Activated CD4-positive, alpha-beta T cell treated with anti-CD3 and anti-CD28 coated beads, Interleukin-2, amount 10 ng/mL, durations not matched to agents 24 days and 14 days (primary cell): ENCODE measurements around the gene EPN3. TPM values are rescaled to one million over a fixed set of nuclear protein-coding genes. Genes with fewer than 3 reads are reported as not detected.

ENCODE experiments used
- DNase-seq: peaks from one replicate; pipeline ENCODE4 v3.0.0; 2022
- H3K27ac Mint-ChIP-seq: one replicate; pipeline ENCODE4 v1.8.0; 2022; ENCODE audit warnings: mild to moderate bottlenecking, mixed read lengths
- H3K27me3 Mint-ChIP-seq: one replicate; pipeline ENCODE4 v1.8.0; 2022; ENCODE audit warnings: mixed read lengths
- H3K36me3 Mint-ChIP-seq: one replicate; pipeline ENCODE4 v1.8.0; 2022; ENCODE audit warnings: low read depth, mild to moderate bottlenecking, mixed read lengths
- H3K4me1 Mint-ChIP-seq: one replicate; pipeline ENCODE4 v1.8.0; 2021; ENCODE audit warnings: mixed read lengths
- H3K4me3 Mint-ChIP-seq: one replicate; pipeline ENCODE4 v1.8.0; 2022; ENCODE audit warnings: mild to moderate bottlenecking, moderate library complexity, mixed read lengths
- H3K9me3 Mint-ChIP-seq: one replicate; pipeline ENCODE4 v1.8.0; 2021; ENCODE audit warnings: mixed read lengths
- intact Hi-C: fragments of 100-400 bp; cut with micrococcal nuclease; formaldehyde crosslinking; loops from one replicate; pipeline ENCODE4 v1.15.1; 2023
- total RNA-seq: library from RNA; stranded (reverse); gene quantifications from 2 replicates; pipeline ENCODE4 v1.2.3, GENCODE V29; 2022

EPN3 gene
- total RNA-seq, 1 donor from 2014 or later, result not detected

DNA sequence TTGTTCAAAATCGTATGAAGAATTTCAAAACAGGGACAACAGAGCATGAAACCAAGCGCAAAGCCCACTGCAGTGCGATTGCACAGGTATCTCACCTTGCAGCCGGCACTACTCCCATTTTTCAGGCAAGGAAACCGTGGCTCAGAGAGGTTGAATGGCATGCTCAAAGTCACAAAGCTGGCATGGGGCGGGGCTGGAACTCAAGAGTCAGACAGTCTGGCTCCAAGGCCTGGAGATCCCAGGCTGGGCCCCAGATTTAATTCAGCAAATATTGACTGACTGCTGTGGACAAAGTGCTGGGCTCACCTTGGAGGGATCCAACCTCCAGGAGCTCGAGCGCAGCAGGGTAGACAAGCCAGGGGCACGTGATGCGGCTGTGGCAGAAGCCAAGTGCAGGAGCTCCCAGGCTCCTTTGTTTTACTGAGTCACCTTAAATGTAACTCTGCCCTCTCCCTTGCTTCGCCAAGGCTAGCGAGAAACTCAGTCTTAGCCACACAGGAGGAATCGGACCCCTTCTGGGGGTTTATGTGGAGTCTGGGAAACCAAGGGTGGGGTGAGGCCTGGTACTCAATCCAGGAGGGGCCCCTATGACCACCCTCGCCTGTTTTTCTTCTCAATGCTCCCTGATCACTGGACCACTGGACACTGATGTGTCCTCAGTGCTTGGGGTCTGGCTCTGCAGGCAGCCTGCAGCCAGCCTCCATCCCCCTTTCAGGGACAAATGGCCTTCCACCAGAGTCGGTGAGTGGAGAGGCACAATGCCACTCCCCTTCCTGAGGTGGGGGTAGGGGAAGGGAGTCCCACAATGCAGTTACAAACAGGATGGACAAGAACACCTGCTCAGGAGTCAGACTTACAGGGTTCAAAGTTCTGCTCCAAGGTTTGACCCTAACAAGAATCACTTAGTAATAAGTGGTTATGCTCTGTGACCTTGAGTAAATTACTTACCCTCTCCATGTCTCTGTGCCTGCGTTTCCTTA, 10.6 kb downstream of the EPN3 start:
- H3K27me3 Mint-ChIP-seq, result peaks cover 19% of the 10 kb centered on the region
- intact Hi-C loops, result loop anchor here (1.0 to 10.0 kb wide), 3 partner anchors 32 to 412 kb away; no protein-coding TSS in a partner anchor
- H3K4me1 Mint-ChIP-seq, result peaks cover 20% of the 10 kb centered on the region
- no peak overlapping the region for H3K27ac Mint-ChIP-seq
- no peak for DNase-seq
- no peaks in the 10 kb centered on the region for H3K36me3 Mint-ChIP-seq
- H3K9me3 Mint-ChIP-seq, result no peaks in the 10 kb centered on the region
- peak overlapping the region; percentile 83 for H3K4me3 Mint-ChIP-seq

DNA sequence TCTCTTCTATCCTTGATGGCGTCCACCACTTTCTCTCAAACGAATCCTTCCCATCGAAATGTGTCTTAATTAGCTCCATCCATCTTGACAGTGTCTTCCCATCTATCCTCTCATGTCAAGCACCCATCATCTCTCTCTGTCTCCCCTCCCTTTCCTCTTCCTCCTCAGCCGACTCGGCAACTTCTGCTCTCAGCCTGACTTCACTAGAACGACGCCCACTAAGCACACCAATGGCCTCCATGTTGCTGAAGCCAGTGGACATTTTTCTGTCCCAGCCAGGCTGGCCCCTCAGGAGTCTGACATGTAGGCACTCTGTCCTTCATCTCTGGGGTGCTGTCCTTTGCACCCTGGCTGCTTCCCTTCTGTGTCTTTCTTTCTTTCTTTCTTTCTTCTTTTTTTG, 12.0 kb downstream of the EPN3 start:
- DNase-seq, result no peak
- intact Hi-C loops, result loop anchor here (10.0 kb wide), 1 partner anchor 410 kb away; no protein-coding TSS in a partner anchor
- Mint-ChIP-seq H3K27ac (no peak overlapping the region), H3K36me3 (no peaks in the 10 kb centered on the region), H3K27me3 (peaks cover 19% of the 10 kb centered on the region), H3K9me3 (no peaks in the 10 kb centered on the region), H3K4me3 (no peak overlapping the region), H3K4me1 (peaks cover 20% of the 10 kb centered on the region)

DNA sequence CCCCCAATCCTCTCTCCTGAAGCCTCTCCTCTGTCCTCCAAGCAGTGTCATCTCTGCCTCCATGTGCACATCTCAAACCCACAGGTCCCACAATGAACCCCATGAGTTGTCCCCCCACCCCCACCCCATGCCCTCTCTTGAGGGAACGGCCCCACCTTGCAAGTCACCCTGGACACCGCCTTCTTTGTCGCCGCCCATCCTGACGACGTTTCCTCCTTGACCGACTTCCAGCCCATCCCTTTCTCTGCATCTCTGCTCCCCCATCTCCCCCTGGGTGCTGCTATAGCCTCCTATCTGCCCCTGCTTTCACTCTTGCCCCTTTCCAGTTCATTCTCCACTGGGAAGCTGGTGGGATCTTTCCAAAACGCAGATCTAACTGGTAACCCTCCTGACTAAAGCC, 12.8 kb downstream of the EPN3 start:
- Mint-ChIP-seq H3K27ac (no peak overlapping the region), H3K9me3 (no peaks in the 10 kb centered on the region), H3K4me1 (peaks cover 20% of the 10 kb centered on the region), H3K4me3 (no peak overlapping the region), H3K27me3 (peaks cover 19% of the 10 kb centered on the region), H3K36me3 (no peaks in the 10 kb centered on the region)
- no peak for DNase-seq
- intact Hi-C loops, result loop anchor here (5.0 to 10.0 kb wide), 2 partner anchors 297 to 409 kb away; no protein-coding TSS in a partner anchor

DNA sequence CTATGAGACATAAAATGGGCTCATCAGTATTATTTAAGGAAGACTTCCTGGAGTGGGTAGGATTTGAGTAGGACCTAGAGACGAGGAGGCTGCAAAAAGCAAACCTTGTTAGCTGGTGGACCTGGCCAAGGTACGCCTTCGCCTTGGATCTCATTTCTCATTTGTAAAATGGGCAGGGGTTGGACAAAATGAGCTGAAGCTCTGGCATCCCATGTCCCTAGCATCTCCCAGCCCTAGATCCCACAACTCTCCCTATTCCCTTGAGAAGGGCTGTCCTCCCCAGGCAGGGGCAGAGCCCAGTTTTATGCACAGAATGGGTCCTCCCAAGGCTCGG, 14.1 kb downstream of the EPN3 start:
- intact Hi-C loops, result loop anchor here (1.0 to 10.0 kb wide), 7 partner anchors 14 to 408 kb away; partner anchors contain the start of genes CACNA1G and RSAD1
- no peak for DNase-seq
- Mint-ChIP-seq H3K27ac (no peak overlapping the region), H3K36me3 (no peaks in the 10 kb centered on the region), H3K27me3 (peaks cover 19% of the 10 kb centered on the region), H3K4me1 (peaks cover 17% of the 10 kb centered on the region), H3K4me3 (peak overlapping the region; percentile 83), H3K9me3 (no peaks in the 10 kb centered on the region)

DNA sequence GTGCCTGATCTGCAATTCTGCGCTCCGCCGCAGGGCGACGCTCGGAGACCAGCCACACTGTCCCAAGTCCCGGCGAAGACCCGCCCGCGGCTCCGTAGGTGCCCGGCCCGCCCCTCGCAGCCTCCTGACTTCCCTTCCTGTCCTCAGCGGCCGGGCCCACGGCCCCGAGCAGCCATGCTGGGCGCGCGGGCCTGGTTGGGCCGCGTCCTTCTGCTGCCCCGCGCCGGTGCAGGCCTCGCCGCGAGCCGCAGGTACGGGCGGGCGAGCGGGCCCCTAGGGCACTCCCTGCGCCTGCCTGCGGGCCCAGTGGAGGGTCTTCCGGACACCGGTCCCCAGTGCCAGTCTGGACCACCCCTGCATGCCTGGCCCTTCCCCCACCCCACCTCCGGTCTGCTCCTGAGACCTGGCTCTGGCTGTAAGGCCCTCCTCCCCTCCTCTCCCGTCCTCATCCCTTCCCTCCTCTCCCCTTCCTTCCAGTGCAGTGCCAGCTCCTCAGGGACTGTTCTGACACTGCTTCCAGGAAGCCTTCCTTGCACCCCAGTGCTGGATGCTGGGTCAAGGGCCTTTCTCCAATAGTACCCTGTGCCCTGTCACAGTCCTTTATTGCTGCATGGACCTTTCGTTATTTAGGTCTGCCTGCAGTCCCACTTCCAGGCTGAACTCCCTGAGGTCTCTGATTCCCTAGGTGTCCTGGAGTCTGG, 14.7 kb downstream of the EPN3 start, which contains the start of gene SPATA20:
Gene SPATA20 (plus strand): TSS at position 140 of the 701 bp plus-strand sequence. CDS start 35 bp downstream, at position 175.
- peak; percentile 96 for DNase-seq
- no peaks in the 10 kb centered on the region for H3K36me3 Mint-ChIP-seq
- intact Hi-C loops, result loop anchor here (1.0 to 10.0 kb wide), 7 partner anchors 14 to 408 kb away; partner anchors contain the start of genes CACNA1G and RSAD1
- H3K4me3 Mint-ChIP-seq, result peak within 1 kb of the TSS; percentile 83
- H3K27me3 Mint-ChIP-seq, result peaks cover 19% of the 10 kb centered on the region
- peak within 1 kb of the TSS; percentile 80 for H3K27ac Mint-ChIP-seq
- H3K9me3 Mint-ChIP-seq, result no peaks in the 10 kb centered on the region
- peaks cover 16% of the 10 kb centered on the region for H3K4me1 Mint-ChIP-seq

DNA sequence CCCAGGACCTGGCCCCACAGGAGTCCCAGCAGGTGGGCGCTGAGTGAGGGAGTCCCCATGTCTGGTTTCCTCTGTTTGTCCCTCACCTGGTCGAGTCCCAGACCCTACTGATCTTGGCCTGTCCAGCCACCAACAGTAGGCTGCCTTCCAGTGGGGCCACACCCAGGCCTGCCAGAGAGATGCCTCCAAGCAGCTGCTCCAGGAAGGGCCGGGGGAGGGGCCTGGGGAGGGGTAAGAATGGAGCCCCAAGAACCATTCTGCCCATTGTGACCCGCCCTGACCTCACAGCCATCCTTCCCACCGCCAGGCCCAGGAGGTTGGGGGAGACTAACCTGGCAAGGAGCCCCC, 15.2 kb downstream of the EPN3 start:
- Mint-ChIP-seq H3K4me1 (peaks cover 12% of the 10 kb centered on the region), H3K27ac (peak overlapping the region; percentile 80), H3K9me3 (no peaks in the 10 kb centered on the region), H3K4me3 (peak overlapping the region; percentile 83), H3K36me3 (no peaks in the 10 kb centered on the region), H3K27me3 (peaks cover 19% of the 10 kb centered on the region)
- intact Hi-C loops, result loop anchor here (1.0 to 10.0 kb wide), 7 partner anchors 13 to 407 kb away; partner anchors contain the start of genes CACNA1G and RSAD1
- no peak for DNase-seq

DNA sequence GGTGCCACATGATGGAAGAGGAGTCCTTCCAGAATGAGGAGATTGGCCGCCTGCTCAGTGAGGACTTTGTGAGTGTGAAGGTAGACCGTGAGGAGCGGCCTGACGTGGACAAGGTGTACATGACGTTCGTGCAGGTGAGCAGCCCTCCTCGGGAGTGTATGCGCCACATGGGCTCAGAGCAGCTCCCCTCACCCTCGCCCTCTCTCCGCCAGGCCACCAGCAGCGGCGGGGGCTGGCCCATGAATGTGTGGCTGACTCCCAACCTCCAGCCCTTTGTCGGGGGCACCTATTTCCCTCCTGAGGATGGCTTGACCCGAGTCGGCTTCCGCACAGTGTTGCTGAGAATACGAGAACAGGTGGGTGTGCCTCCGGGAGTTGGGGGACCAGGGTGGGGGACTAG, 16.3 kb downstream of the EPN3 start:
- H3K36me3 Mint-ChIP-seq, result no peaks in the 10 kb centered on the region
- no peak overlapping the region for H3K27ac Mint-ChIP-seq
- H3K9me3 Mint-ChIP-seq, result no peaks in the 10 kb centered on the region
- H3K4me3 Mint-ChIP-seq, result no peak overlapping the region
- peaks cover 10% of the 10 kb centered on the region for H3K4me1 Mint-ChIP-seq
- H3K27me3 Mint-ChIP-seq, result peaks cover 19% of the 10 kb centered on the region
- intact Hi-C loops, result loop anchor here (5.0 to 10.0 kb wide), 2 partner anchors 293 to 406 kb away; no protein-coding TSS in a partner anchor
- no peak for DNase-seq

DNA sequence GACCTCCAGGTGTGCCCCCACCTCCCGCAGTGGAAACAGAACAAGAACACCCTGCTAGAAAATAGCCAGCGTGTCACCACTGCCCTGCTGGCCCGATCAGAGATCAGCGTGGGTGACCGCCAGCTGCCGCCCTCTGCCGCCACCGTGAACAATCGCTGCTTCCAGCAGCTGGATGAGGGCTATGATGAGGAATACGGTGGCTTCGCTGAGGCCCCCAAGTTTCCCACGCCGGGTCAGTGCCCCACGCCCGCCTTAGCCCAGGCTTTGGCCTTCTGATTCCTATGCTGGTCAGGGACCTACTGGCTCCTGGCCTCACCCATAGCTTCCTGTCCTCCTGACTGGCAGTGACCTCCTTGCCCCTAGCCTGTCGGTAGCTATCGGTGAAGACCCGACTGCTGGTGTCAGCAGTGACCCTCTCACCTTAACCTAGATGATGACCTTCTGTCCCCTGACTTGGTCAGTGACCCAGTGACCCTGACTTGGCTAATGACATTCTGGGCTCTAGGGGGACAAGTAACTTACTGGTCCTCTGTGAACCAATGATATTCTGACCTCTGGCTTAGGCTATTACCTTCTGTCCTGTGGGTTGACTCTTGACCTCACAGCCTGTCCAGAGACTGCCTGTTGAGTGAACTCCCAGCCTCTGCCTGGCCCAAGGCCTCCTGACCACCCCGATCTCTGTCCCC, 16.9 kb downstream of the EPN3 start:
- H3K9me3 Mint-ChIP-seq, result no peaks in the 10 kb centered on the region
- peaks cover 9% of the 10 kb centered on the region for H3K4me1 Mint-ChIP-seq
- H3K27me3 Mint-ChIP-seq, result peaks cover 15% of the 10 kb centered on the region
- intact Hi-C loops, result loop anchor here (5.0 to 10.0 kb wide), 2 partner anchors 293 to 405 kb away; no protein-coding TSS in a partner anchor
- no peaks in the 10 kb centered on the region for H3K36me3 Mint-ChIP-seq
- no peak overlapping the region for H3K27ac Mint-ChIP-seq
- no peak for DNase-seq
- no peak overlapping the region for H3K4me3 Mint-ChIP-seq

DNA sequence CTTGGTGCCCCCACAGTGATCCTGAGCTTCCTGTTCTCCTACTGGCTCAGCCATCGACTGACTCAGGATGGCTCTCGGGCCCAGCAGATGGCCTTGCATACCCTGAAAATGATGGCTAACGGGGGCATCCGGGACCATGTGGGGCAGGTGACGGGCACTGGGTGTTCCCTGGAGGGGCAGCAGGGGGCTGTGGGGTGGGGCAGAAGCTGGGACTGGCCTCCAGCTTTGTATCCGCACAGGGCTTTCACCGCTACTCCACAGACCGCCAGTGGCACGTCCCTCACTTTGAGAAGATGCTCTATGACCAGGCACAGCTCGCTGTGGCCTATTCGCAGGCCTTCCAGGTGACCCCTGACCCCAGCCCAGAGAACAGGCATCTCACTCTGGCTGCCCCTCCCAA, 17.4 kb downstream of the EPN3 start:
- peaks cover 7% of the 10 kb centered on the region for H3K4me1 Mint-ChIP-seq
- H3K27me3 Mint-ChIP-seq, result peaks cover 11% of the 10 kb centered on the region
- H3K27ac Mint-ChIP-seq, result no peak overlapping the region
- H3K4me3 Mint-ChIP-seq, result no peak overlapping the region
- no peaks in the 10 kb centered on the region for H3K9me3 Mint-ChIP-seq
- no peaks in the 10 kb centered on the region for H3K36me3 Mint-ChIP-seq
- intact Hi-C loops, result loop anchor here (5.0 to 10.0 kb wide), 2 partner anchors 292 to 405 kb away; no protein-coding TSS in a partner anchor
- DNase-seq, result no peak

DNA sequence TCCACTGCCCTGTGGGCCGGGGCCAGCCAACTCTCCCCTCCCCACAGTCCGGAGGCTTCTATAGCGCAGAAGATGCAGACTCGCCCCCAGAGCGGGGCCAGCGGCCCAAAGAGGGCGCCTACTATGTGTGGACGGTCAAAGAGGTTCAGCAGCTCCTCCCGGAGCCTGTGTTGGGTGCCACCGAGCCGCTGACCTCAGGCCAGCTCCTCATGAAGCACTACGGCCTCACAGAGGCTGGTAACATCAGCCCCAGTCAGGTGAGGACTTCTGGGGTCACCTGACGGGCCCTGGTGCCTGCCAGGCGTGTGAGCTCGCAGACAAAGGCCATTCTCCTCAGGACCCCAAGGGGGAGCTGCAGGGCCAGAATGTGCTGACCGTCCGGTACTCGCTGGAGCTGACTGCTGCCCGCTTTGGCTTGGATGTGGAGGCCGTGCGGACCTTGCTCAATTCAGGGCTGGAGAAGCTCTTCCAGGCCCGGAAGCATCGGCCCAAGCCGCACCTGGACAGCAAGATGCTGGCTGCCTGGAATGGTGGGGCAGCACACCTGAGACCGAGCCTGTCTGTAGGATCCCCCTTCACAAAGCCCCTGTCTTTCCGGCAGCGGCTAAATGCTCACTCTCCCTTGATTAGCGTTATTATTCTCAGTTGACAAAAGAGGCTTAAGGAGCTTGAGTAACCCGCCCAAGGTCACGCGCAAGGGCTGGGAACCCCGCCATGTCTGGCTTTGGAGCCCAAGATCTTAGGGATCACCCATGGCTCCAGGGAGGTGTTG, 18.3 kb downstream of the EPN3 start:
- Mint-ChIP-seq H3K9me3 (no peaks in the 10 kb centered on the region), H3K4me1 (peaks cover 7% of the 10 kb centered on the region), H3K27ac (no peak overlapping the region), H3K4me3 (no peak overlapping the region), H3K36me3 (no peaks in the 10 kb centered on the region), H3K27me3 (peaks cover 6% of the 10 kb centered on the region)
- intact Hi-C loops, result no loop called here
- DNase-seq, result no peak

DNA sequence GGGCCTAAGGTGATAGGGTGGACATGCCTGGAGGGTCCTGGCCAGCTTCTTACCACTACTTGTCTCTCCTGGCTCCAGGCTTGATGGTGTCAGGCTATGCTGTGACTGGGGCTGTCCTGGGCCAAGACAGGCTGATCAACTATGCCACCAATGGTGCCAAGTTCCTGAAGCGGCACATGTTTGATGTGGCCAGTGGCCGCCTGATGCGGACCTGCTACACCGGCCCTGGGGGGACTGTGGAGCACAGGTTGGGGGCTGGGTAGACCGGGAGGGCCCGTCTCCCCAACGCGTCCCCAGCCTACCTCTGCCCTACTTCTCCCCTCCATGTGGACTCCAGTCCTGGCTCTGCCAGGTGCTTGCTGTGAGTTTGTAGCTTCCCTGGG, 18.9 kb downstream of the EPN3 start:
- intact Hi-C loops, result no loop called here
- H3K27ac Mint-ChIP-seq, result no peak overlapping the region
- no peaks in the 10 kb centered on the region for H3K9me3 Mint-ChIP-seq
- no peak for DNase-seq
- H3K4me1 Mint-ChIP-seq, result peaks cover 7% of the 10 kb centered on the region
- H3K4me3 Mint-ChIP-seq, result no peak overlapping the region
- peaks cover 2% of the 10 kb centered on the region for H3K27me3 Mint-ChIP-seq
- no peaks in the 10 kb centered on the region for H3K36me3 Mint-ChIP-seq

DNA sequence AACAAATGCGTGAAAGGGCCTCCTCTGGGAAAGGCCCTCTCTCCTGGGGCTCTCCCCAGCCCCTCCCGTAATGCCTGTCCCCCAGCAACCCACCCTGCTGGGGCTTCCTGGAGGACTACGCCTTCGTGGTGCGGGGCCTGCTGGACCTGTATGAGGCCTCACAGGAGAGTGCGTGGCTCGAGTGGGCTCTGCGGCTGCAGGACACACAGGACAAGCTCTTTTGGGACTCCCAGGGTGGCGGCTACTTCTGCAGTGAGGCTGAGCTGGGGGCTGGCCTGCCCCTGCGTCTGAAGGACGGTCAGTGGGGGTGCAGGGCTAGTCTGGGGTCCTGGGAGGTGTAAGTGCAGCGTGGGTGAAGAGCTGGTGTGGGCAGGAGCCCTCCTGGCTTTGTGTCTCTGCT, 19.3 kb downstream of the EPN3 start:
- H3K27me3 Mint-ChIP-seq, result peaks cover 4% of the 10 kb centered on the region
- H3K27ac Mint-ChIP-seq, result no peak overlapping the region
- H3K9me3 Mint-ChIP-seq, result no peaks in the 10 kb centered on the region
- H3K36me3 Mint-ChIP-seq, result no peaks in the 10 kb centered on the region
- no peak for DNase-seq
- H3K4me1 Mint-ChIP-seq, result peaks cover 4% of the 10 kb centered on the region
- no peak overlapping the region for H3K4me3 Mint-ChIP-seq
- intact Hi-C loops, result no loop called here

DNA sequence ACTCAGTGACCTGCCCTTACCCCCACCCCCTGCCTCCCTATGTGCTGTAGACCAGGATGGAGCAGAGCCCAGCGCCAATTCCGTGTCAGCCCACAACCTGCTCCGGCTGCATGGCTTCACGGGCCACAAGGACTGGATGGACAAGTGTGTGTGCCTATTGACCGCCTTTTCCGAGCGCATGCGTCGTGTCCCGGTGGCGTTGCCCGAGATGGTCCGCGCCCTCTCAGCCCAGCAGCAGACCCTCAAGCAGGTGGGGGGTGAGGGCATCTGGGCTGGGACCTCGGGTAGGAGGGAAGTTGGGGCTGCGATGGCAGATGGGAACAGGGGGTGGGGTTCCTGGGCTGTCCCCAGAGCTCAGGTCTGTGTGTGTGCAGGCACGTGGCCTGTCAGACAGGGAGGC, 21.7 kb downstream of the EPN3 start:
- Mint-ChIP-seq H3K9me3 (no peaks in the 10 kb centered on the region), H3K4me1 (no peaks in the 10 kb centered on the region), H3K36me3 (no peaks in the 10 kb centered on the region), H3K27ac (no peak overlapping the region), H3K27me3 (peaks cover 26% of the 10 kb centered on the region), H3K4me3 (no peak overlapping the region)
- intact Hi-C loops, result no loop called here
- DNase-seq, result no peak
